GM23338 (cell line): ENCODE measurements around the gene CFDP1. TPM values are rescaled to one million over a fixed set of nuclear protein-coding genes. Genes with fewer than 3 reads are reported as not detected.
A peak's percentile ranks its signal among the peaks of the same experiment; 100 is the strongest.

Experiments used
- ATAC-seq: fragments of 200-7000 bp; cut with Tn5 transposase; 3 replicates; pipeline ENCODE4 v1.9.1; 2020
- DNase-seq: peaks from one replicate; pipeline ENCODE4 v3.0.0-alpha.2; 2015; ENCODE audit warnings: low spot score
- H2AFZ ChIP-seq: fragments of 200-600 bp; sonication (generic); 2 replicates; pipeline ENCODE4 v1.8.0; 2016; ENCODE audit warnings: antibody characterized with exemption, mild to moderate bottlenecking, moderate library complexity
- H3F3A ChIP-seq: fragments of 200-600 bp; sonication (generic); replicated peaks from 2 replicates; pipeline ENCODE4 v1.8.0; 2017; ENCODE audit warnings: antibody characterized with exemption, mixed run types, low read depth
- H3K27ac ChIP-seq: fragments of 200-600 bp; sonication (generic); 2 replicates; pipeline ENCODE4 v1.6.1; 2016; ENCODE audit warnings: low read depth
- H3K27me3 ChIP-seq: fragments of 200-600 bp; sonication (generic); 2 replicates; pipeline ENCODE4 v1.8.0; 2016; ENCODE audit warnings: mild to moderate bottlenecking, mixed run types, moderate library complexity; ENCODE audit not compliant: insufficient read depth
- H3K36me3 ChIP-seq: fragments of 200-600 bp; sonication (generic); 2 replicates; pipeline ENCODE4 v1.8.0; 2016; ENCODE audit warnings: mild to moderate bottlenecking; ENCODE audit not compliant: insufficient read depth
- H3K4me1 ChIP-seq: fragments of 200-600 bp; sonication (generic); 2 replicates; pipeline ENCODE4 v1.8.0; 2016; ENCODE audit warnings: mild to moderate bottlenecking, moderate library complexity; ENCODE audit not compliant: insufficient read depth
- H3K4me2 ChIP-seq: fragments of 200-600 bp; sonication (generic); 2 replicates; pipeline ENCODE4 v1.7.1; 2017; ENCODE audit warnings: mixed run types
- H3K4me3 ChIP-seq: fragments of 200-600 bp; sonication (generic); 2 replicates; pipeline ENCODE4 v1.6.1; 2016; ENCODE audit warnings: mixed run types
- H3K79me2 ChIP-seq: fragments of 200-600 bp; sonication (generic); replicated peaks from 2 replicates; pipeline ENCODE4 v1.8.0; 2017; ENCODE audit warnings: mild to moderate bottlenecking; ENCODE audit not compliant: insufficient read depth
- H3K9me2 ChIP-seq: fragments of 200-600 bp; sonication (generic); 2 replicates; pipeline ENCODE4 v1.8.0; 2017; ENCODE audit not compliant: insufficient read depth
- H4K20me1 ChIP-seq: fragments of 200-600 bp; sonication (generic); replicated peaks from 2 replicates; pipeline ENCODE4 v1.8.0; 2017; ENCODE audit warnings: mild to moderate bottlenecking; ENCODE audit not compliant: insufficient read depth
- H3K27ac Mint-ChIP-seq: 2 replicates; pipeline ENCODE4 v1.8.0; 2020; ENCODE audit warnings: inconsistent platforms, mild to moderate bottlenecking, moderate library complexity, mixed read lengths
- H3K27me3 Mint-ChIP-seq: 3 replicates; pipeline ENCODE4 v1.8.0; 2022; ENCODE audit warnings: low read depth, mild to moderate bottlenecking, moderate library complexity, mixed read lengths, inconsistent platforms; ENCODE audit not compliant: insufficient read depth, poor library complexity
- H3K36me3 Mint-ChIP-seq: 3 replicates; pipeline ENCODE4 v1.8.0; 2021; ENCODE audit warnings: low read depth, mild to moderate bottlenecking, inconsistent platforms, moderate library complexity, mixed read lengths
- H3K4me1 Mint-ChIP-seq: 3 replicates; pipeline ENCODE4 v1.8.0; 2020; ENCODE audit warnings: mild to moderate bottlenecking, inconsistent platforms, mixed read lengths
- H3K4me3 Mint-ChIP-seq: 3 replicates; pipeline ENCODE4 v1.8.0; 2021; ENCODE audit warnings: moderate library complexity, mild to moderate bottlenecking, inconsistent platforms, mixed read lengths
- H3K9me3 Mint-ChIP-seq: 3 replicates; pipeline ENCODE4 v1.8.0; 2020; ENCODE audit warnings: moderate library complexity, mild to moderate bottlenecking, inconsistent platforms, mixed read lengths
- CREB1 ChIP-seq: fragments of 250-450 bp; sonication (Bioruptor Pico); IDR thresholded peaks from 2 replicates; pipeline ENCODE4 v1.5.0; 2020; ENCODE audit warnings: low read depth, mild to moderate bottlenecking, moderate library complexity
- CTCF ChIP-seq, 2 experiments: fragments of 200-600 bp in 1 of 2; sonication (generic) in 1 of 2; conservative IDR thresholded peaks; 2 replicates each; pipeline versions ENCODE4 v1.5.1 to v1.6.1; 2016 to 2017; ENCODE audit warnings: antibody characterized with exemption in 2 of 2, low read depth in 2 of 2, mild to moderate bottlenecking in 2 of 2, moderate library complexity in 1 of 2
- EZH2phosphoT487 ChIP-seq: fragments of 200-600 bp; sonication (generic); IDR thresholded peaks from one replicate; pipeline ENCODE4 v1.8.1; 2018; ENCODE audit warnings: antibody characterized with exemption; ENCODE audit not compliant: unreplicated experiment
- JUNB ChIP-seq: IDR thresholded peaks from one replicate; pipeline ENCODE4 v1.6.1; 2016; ENCODE audit warnings: antibody characterized with exemption; ENCODE audit not compliant: unreplicated experiment
- NANOG ChIP-seq: IDR thresholded peaks from 2 replicates; pipeline ENCODE4 v1.6.1; 2016; ENCODE audit warnings: antibody characterized with exemption, borderline replicate concordance
- POLR2AphosphoS5 ChIP-seq: IDR thresholded peaks from 2 replicates; pipeline ENCODE4 v1.6.1; 2016; ENCODE audit warnings: antibody characterized with exemption, low read depth
- REST ChIP-seq: IDR thresholded peaks from one replicate; pipeline ENCODE4 v1.6.1; 2018; ENCODE audit warnings: antibody characterized with exemption; ENCODE audit not compliant: unreplicated experiment
- ZNF331 ChIP-seq: fragments of 250-450 bp; sonication (Bioruptor Pico); IDR thresholded peaks from 2 replicates; pipeline ENCODE4 v1.5.0; 2020; ENCODE audit warnings: low read depth, mild to moderate bottlenecking, moderate library complexity
- polyA plus RNA-seq: library from polyadenylated mRNA; unstranded; fragments of >200 nt; fragmentation: Nextera tagmentation; extraction: Ambion mirVana; gene quantifications from 2 replicates; pipeline ENCODE4 v1.2.1, GENCODE V29; 2016
- total RNA-seq: library from RNA; depleted of rRNA; stranded (reverse); fragments of >200 nt; shearing (Covaris generic); gene quantifications from 2 replicates; pipeline ENCODE4 v1.2.3, GENCODE V29; 2014
- TF ChIP-seq, protein P1 (sequence below): IDR thresholded peaks from 2 replicates; pipeline ENCODE4 v1.6.1; 2016; ENCODE audit warnings: antibody characterized with exemption

The CFDP1 gene
- total and polyA plus RNA-seq, 2 experiments from 2014 or later: 89.9 to 224 TPM

- TF ChIP-seq REST (no peak), EZH2phosphoT487 (no peak), POLR2AphosphoS5 (no peak), CTCF (conservative IDR thresholded peaks at IDR 0.05; ENCODE audit: low read depth in 2 of 2) (no peak), JUNB (no peak), CREB1 (CRISPR knock-in tag) (no peak), ZNF331 (CRISPR knock-in tag) (no peak), NANOG (no peak)
- TF ChIP-seq, protein P1, sequence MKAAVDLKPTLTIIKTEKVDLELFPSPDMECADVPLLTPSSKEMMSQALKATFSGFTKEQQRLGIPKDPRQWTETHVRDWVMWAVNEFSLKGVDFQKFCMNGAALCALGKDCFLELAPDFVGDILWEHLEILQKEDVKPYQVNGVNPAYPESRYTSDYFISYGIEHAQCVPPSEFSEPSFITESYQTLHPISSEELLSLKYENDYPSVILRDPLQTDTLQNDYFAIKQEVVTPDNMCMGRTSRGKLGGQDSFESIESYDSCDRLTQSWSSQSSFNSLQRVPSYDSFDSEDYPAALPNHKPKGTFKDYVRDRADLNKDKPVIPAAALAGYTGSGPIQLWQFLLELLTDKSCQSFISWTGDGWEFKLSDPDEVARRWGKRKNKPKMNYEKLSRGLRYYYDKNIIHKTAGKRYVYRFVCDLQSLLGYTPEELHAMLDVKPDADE: no peak
Observed at GRCh38 chr16:75416904-75417565, 16.3 kb downstream of the CFDP1 start (continued).

GRCh38 chr16:75415169-75415905 lies 18.0 kb downstream of the CFDP1 start:
- Mint-ChIP-seq H3K27ac (no peak overlapping the region), H3K36me3 (peaks cover 26% of the 10 kb centered on the region)
- H3K27ac ChIP-seq: peak overlapping the region; percentile 67; the same call in 1 of the 2 replicates

More at GRCh38 chr16:75415169-75415905, 18.0 kb downstream of the CFDP1 start:
- DNase-seq (no peak), ATAC-seq (no peak; the same call in 2 of the 3 replicates)
- Histone ChIP-seq H3K36me3 (peaks cover 28% of the 10 kb centered on the region), H3K27me3 (no peaks in the 10 kb centered on the region), H2AFZ (no peak overlapping the region), H3K9me2 (no peaks in the 10 kb centered on the region), H3K4me3 (no peak overlapping the region), H3F3A (no peaks in the 10 kb centered on the region), H4K20me1 (peaks cover 32% of the 10 kb centered on the region; the same call in 1 of the 2 replicates), H3K79me2 (peaks cover 71% of the 10 kb centered on the region), H3K4me2 (no peak overlapping the region), H3K4me1 (peaks cover 17% of the 10 kb centered on the region)
- TF ChIP-seq NANOG (no peak), ZNF331 (CRISPR knock-in tag) (no peak)
- H3K4me1 Mint-ChIP-seq: peaks cover 31% of the 10 kb centered on the region
- H3K9me3 Mint-ChIP-seq: no peaks in the 10 kb centered on the region
- H3K27me3 Mint-ChIP-seq: peaks cover 1% of the 10 kb centered on the region
- no peak overlapping the region for H3K4me3 Mint-ChIP-seq
